NCI-H1105 (cell line): ENCODE data around the gene CDH22.

Experiments used
- DNase-seq: peaks from one replicate; lab custom pipeline; 2025; lab: John Stamatoyannopoulos, UW

The CDH22 gene

GRCh38 chr20:46195264-46196036 lies 112.8 kb downstream of the CDH22 start:
- DNase-seq: no peak

- no peak for DNase-seq
Observed at GRCh38 chr20:46194409-46194808, 113.9 kb downstream of the CDH22 start.

DNA sequence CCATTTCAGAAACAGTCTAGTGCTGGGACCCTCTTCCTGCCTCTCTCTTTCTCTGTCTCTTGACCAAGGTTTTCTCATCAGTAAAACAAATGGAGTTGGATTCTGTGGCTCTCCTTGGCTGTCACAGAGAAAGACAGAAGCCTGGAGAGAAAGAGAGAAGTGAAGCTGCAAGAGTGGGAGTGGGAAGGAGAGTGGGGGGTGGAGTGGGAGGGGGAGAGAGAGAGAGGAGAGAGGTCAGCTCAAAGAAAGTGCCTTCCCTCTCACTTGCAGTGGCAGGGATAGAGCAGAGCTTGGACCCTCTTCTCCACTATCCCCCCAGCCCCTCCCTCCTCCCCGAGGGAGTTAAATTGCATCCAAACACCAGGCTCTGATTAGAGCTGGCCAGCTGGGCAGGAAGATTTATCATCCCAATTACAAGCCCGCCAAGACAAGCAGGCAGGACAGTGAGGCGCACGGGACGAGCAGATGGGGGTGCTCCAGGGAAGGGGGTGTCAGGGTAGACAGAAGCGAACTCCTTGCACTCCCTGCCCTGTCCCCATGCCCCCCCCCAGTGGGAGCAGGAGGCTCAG lies 115.8 kb downstream of the CDH22 start:
- DNase-seq: no peak

DNA sequence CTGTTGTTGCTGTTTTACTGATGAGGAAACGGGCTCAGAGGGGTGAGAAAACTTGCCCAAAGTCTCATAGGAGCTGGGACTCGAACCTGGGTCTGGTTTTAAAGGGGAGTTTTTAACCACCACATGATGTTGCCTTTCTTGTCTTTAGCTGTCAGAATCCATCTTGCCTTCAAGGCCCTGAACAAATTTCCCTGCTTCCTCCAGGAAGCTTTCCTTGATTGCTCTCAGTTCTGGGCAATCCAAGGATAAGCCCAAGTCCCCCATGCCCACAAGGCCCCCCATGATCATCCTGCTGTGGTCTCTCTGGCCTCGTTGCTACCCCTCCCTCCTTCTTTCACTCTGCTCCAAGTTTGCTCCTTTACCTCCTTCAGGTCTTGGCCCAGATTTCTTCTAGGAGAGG lies 116.7 kb downstream of the CDH22 start:
- DNase-seq: no peak

GRCh38 chr20:46191168-46191540 lies 117.1 kb downstream of the CDH22 start:
- no peak for DNase-seq

GRCh38 chr20:46190478-46191167 lies 117.7 kb downstream of the CDH22 start:
- no peak for DNase-seq

DNA sequence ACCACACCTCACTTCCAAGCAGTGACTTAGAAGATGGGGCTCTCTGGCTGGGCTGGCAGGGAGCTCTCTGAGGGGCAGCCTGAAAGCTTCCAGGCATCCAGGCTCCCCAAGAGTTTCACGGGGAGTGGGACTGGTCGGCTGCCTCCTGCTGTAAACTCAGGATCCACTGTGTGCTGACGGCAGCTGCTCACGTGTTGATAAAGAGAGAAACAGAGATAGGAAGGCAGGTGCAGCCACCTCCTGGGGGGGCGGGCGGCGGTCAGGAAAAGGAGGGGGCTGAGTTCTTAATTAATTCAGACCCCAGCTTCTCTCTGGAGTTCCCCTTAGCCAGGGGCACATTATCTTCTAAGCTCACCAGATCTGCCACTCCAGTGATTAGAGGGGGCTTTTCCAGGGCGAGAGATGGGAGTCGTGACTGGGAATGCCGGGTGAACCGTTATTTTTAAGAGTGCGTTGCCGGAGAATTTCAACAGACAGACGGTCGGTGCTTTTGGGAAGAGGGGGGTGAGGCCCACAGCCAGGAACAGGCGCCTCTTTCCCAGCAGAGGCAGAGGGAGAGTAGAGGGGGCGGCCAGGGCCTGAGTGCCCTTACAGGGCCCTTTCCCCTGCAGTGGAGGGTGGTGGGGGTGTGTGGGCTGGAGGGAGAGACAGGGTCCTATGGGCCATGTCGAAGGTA lies 119.3 kb downstream of the CDH22 start:
- peak; percentile 24 for DNase-seq

- DNase-seq: no peak
Observed at GRCh38 chr20:46186210-46186609, 122.1 kb downstream of the CDH22 start.

DNA sequence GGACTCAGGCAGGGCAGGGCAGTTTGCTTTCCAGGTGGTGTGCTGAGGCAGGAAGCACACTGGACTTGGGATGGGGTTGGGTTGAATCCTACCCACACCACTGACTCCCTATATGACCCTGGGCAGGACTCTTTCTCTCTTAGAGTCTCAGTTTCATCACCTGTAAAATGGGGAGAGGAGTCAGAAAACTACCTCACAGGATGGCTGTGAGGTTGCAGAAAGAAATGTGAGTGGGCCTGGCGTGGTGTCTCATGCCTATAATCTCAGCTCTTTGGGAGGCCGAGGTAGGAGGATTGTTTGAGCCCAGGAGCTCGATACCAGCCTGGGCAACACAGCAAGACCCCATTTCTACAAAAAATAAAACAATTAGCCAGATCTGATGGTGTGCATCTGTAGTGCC lies 122.9 kb downstream of the CDH22 start:
- DNase-seq: no peak

GRCh38 chr20:46183768-46184167 lies 124.5 kb downstream of the CDH22 start:
- DNase-seq: no peak

- DNase-seq: no peak
Observed at GRCh38 chr20:46182276-46183200, 125.8 kb downstream of the CDH22 start.

DNA sequence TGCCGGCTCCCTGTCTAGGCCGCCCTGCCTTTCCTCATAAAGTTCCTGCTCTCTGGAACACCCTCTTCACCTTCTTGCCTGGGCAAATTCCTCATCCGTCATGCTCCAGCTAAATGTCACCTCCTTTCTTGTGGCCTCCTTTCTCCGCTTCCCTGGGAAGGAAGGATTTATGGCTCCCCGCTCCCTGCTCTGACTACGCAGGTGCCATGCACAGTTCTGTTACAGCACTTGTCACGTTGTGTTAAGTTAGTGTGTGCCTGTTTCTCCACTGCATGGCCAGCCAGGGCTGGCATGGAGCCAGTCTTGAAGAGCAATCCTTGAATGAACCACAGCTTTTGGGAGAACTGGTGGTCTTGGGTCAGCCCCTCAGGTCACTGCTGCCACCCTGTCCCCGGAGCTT lies 128.4 kb downstream of the CDH22 start:
- peak; percentile 30 for DNase-seq

- no peak for DNase-seq
Observed at GRCh38 chr20:46178891-46179290, 129.4 kb downstream of the CDH22 start.

DNA sequence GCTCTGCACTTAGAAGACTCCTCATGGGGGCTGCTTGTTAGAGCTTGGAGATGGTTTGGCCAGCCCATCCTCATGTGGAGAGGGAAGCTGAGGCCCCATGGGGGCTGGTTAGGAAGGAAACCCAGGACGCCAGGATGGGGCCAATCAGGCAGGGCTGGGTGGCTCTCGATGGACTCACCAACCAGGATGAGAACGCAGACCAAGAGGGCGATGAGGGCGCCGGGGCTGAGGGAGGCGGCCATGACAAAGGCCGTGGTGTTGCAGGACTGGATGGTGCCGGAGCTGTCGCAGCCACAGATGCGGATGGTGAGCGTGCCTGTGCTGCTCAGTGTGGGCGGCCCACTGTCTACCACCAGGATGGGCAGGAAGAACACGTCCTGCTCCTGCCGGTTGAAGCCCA lies 130.5 kb downstream of the CDH22 start:
- DNase-seq: no peak

DNA sequence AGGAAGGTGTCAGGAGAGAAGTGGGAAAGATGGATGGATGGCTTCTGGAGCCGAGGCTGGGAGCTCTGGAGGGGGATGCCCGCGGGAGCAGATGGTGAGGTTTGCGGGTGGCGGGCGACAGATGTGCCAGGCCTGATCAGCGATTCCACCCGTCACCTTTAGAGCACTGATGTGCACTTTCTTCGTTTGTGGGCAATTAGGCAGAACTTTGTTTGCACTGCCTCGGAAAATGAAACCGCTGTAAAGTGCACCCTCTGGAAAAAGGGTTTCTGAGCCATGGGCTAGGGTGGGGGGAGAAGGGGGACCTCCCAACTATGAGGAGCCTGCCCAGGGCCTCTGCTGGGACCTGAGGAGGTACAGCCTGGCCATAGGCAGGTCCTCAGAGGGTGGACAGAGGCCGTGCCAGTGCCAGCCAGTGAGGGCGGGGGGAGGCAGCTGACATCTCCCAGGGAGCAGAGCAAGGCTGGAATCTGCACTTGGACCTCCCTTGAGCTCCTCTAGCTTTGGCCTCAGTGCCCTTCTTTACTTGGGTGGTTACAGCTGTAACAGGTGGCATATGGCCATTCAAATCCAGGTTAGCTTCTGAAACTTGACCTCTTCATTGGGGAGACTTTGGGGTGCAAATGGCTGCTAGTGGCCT lies 131.4 kb downstream of the CDH22 start:
- DNase-seq: peak; percentile 65

- no peak for DNase-seq
Observed at GRCh38 chr20:46175127-46175494, 133.2 kb downstream of the CDH22 start.

GRCh38 chr20:46174469-46175126 lies 133.7 kb downstream of the CDH22 start:
- DNase-seq: no peak

DNA sequence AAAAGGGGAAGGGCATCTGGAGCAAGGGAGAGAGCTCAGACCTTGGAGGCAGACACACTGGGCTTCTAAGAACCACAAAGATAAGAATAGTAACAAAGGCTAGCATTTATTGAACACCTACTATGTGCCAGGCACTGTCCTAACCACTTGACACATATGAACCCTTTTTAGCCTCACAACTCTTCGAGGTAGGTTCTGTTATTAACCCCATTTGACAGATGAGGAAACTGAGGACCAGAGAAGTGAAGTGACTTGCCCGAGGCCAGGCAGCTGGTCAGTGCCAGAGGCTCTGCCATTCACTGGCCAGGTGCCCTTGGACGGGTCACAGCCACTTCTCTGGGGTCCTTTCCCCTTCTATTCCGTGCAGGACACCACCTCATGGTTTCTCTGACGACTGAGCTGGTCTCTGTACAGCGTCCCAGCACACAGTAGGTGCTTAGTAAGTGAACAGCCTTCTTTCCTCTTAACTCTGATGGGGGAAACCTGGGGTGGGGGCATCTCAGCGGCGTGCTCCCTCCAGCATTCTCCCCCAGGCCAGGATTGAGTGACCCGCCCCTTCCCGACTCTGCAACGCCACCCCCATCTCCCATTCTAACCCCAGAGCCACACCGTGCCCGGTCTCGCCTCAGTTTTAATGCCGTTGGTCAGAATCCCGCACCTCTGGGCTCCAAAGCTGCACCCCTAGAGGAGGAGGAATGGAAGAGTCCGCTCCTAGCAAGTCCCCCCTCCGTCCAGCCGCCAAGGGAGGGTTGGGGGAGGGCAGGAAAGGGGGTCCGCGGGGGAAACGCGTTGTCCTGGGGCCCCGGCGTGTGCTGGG lies 134.4 kb downstream of the CDH22 start:
- no peak for DNase-seq

GRCh38 chr20:46172961-46173536 lies 135.2 kb downstream of the CDH22 start:
- no peak for DNase-seq
